Nephron progenitor cell (in vitro differentiated cells): ENCODE measurements around the gene LONRF2.
A peak's percentile ranks its signal among the peaks of the same experiment; 100 is the strongest.

ENCODE experiments used
- DNase-seq: peaks from one replicate; pipeline ENCODE4 v3.0.0; 2021
- H3K27ac Mint-ChIP-seq: 2 replicates; pipeline ENCODE4 v1.8.0; 2021; ENCODE audit warnings: mild to moderate bottlenecking, moderate library complexity, mixed read lengths
- H3K27me3 Mint-ChIP-seq: 2 replicates; pipeline ENCODE4 v1.8.0; 2021; ENCODE audit warnings: mild to moderate bottlenecking, low read depth, mixed read lengths; ENCODE audit not compliant: poor library complexity
- H3K36me3 Mint-ChIP-seq: 2 replicates; pipeline ENCODE4 v1.8.0; 2021; ENCODE audit warnings: low read depth, mixed read lengths
- H3K4me1 Mint-ChIP-seq: 2 replicates; pipeline ENCODE4 v1.8.0; 2021; ENCODE audit warnings: mixed read lengths
- H3K4me3 Mint-ChIP-seq: 2 replicates; pipeline ENCODE4 v1.8.0; 2021; ENCODE audit warnings: mild to moderate bottlenecking, moderate library complexity, mixed read lengths
- H3K9me3 Mint-ChIP-seq: 2 replicates; pipeline ENCODE4 v1.8.0; 2021; ENCODE audit warnings: mild to moderate bottlenecking, moderate library complexity, mixed read lengths
- CTCF ChIP-seq: fragments of 200-600 bp; sonication (generic); IDR thresholded peaks from 2 replicates; pipeline ENCODE4 v1.5.0; 2021; ENCODE audit warnings: antibody characterized with exemption

The LONRF2 gene

GRCh38 chr2:100260712-100261620 lies 61.3 kb downstream of the LONRF2 start:
- H3K9me3 Mint-ChIP-seq, result no peaks in the 10 kb centered on the region
- no peak overlapping the region for H3K27ac Mint-ChIP-seq
- peaks cover 3% of the 10 kb centered on the region for H3K27me3 Mint-ChIP-seq
- peaks cover 12% of the 10 kb centered on the region for H3K4me1 Mint-ChIP-seq
- no peak overlapping the region for H3K4me3 Mint-ChIP-seq
- H3K36me3 Mint-ChIP-seq, result no peaks in the 10 kb centered on the region
- peak; percentile 73 for TF ChIP-seq CTCF
- peak; percentile 81 for DNase-seq

GRCh38 chr2:100259106-100259505 lies 63.2 kb downstream of the LONRF2 start:
- Mint-ChIP-seq H3K9me3 (no peaks in the 10 kb centered on the region), H3K27me3 (peaks cover 9% of the 10 kb centered on the region), H3K27ac (no peak overlapping the region), H3K36me3 (no peaks in the 10 kb centered on the region), H3K4me3 (no peak overlapping the region), H3K4me1 (peaks cover 26% of the 10 kb centered on the region)
- no peak for DNase-seq
- no peak for TF ChIP-seq CTCF

GRCh38 chr2:100257939-100258338 lies 64.4 kb downstream of the LONRF2 start:
- Mint-ChIP-seq H3K4me3 (no peak overlapping the region), H3K27me3 (peaks cover 9% of the 10 kb centered on the region), H3K36me3 (no peaks in the 10 kb centered on the region), H3K4me1 (peaks cover 34% of the 10 kb centered on the region), H3K9me3 (no peaks in the 10 kb centered on the region), H3K27ac (no peak overlapping the region)
- DNase-seq, result no peak
- TF ChIP-seq CTCF, result no peak

GRCh38 chr2:100256849-100257248 lies 65.5 kb downstream of the LONRF2 start:
- H3K4me1 Mint-ChIP-seq, result peaks cover 41% of the 10 kb centered on the region
- peaks cover 16% of the 10 kb centered on the region for H3K27me3 Mint-ChIP-seq
- no peak overlapping the region for H3K27ac Mint-ChIP-seq
- no peaks in the 10 kb centered on the region for H3K36me3 Mint-ChIP-seq
- DNase-seq, result no peak
- H3K4me3 Mint-ChIP-seq, result no peak overlapping the region
- TF ChIP-seq CTCF, result no peak
- no peaks in the 10 kb centered on the region for H3K9me3 Mint-ChIP-seq

GRCh38 chr2:100256416-100256815 lies 65.9 kb downstream of the LONRF2 start:
- DNase-seq, result no peak
- Mint-ChIP-seq H3K36me3 (no peaks in the 10 kb centered on the region), H3K27me3 (peaks cover 17% of the 10 kb centered on the region)

More at GRCh38 chr2:100256416-100256815, 65.9 kb downstream of the LONRF2 start:
- no peak overlapping the region for H3K4me3 Mint-ChIP-seq
- H3K9me3 Mint-ChIP-seq, result no peaks in the 10 kb centered on the region
- TF ChIP-seq CTCF, result no peak
- H3K27ac Mint-ChIP-seq, result no peak overlapping the region
- peaks cover 41% of the 10 kb centered on the region for H3K4me1 Mint-ChIP-seq
